ENCODE measurements around the gene SNCAIP.

DNA sequence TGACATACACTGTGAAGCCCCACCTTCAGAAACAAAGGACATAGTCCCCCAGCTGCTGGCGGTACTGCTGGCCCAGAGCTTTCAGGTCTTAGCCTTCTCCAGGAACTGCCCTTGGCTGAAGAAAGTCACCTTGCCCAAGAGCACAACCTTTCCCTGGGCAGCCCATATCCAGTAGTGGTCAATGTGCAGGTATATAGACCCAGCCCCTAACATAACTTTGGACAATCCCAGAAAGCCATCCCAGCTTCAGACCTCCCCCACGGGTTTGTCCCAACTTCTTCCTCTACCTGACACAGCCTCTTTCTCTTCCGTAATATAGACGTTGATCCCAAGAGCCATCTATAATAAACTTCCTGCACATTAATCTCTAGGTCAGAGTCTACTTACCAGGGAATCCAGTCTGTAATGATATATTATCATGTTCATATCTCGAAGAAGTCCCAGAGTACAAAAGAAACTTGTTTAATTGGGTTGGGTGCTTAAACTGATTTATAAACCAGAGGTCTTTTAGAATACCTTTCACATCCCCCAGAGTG, 157.4 kb downstream of the SNCAIP start:
- TF ChIP-seq, protein P1, sequence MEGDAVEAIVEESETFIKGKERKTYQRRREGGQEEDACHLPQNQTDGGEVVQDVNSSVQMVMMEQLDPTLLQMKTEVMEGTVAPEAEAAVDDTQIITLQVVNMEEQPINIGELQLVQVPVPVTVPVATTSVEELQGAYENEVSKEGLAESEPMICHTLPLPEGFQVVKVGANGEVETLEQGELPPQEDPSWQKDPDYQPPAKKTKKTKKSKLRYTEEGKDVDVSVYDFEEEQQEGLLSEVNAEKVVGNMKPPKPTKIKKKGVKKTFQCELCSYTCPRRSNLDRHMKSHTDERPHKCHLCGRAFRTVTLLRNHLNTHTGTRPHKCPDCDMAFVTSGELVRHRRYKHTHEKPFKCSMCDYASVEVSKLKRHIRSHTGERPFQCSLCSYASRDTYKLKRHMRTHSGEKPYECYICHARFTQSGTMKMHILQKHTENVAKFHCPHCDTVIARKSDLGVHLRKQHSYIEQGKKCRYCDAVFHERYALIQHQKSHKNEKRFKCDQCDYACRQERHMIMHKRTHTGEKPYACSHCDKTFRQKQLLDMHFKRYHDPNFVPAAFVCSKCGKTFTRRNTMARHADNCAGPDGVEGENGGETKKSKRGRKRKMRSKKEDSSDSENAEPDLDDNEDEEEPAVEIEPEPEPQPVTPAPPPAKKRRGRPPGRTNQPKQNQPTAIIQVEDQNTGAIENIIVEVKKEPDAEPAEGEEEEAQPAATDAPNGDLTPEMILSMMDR (IDR thresholded peaks at IDR 0.05; ENCODE audit: insufficient read depth, low read length), result no peak
- TF ChIP-seq REST (IDR thresholded peaks at IDR 0.05; ENCODE audit: insufficient replicate concordance, low read depth) (no peak), POLR2AphosphoS5 (IDR thresholded peaks at IDR 0.05; ENCODE audit: low read depth) (no peak), SPI1 (IDR thresholded peaks at IDR 0.05; ENCODE audit: borderline replicate concordance, low read depth) (no peak), GABPA (IDR thresholded peaks at IDR 0.05; ENCODE audit: low read depth) (no peak)
